Neural cell (in vitro differentiated cells): Measurements from ENCODE around the gene LCLAT1. TPM values are rescaled to one million over a fixed set of nuclear protein-coding genes. Genes with fewer than 3 reads are reported as not detected.

ENCODE experiments used
- H2AFZ ChIP-seq: fragments of 200-600, 300-800 bp; sonication (generic), shearing (Covaris generic); 2 replicates; pipeline ENCODE4 v1.6.0; 2014; ENCODE audit warnings: low read depth, mild to moderate bottlenecking, antibody characterized with exemption, low read length, moderate library complexity
- H3F3A ChIP-seq: fragments of 200-600 bp; shearing (Covaris generic); 2 replicates; pipeline ENCODE4 v1.6.1; 2016; ENCODE audit warnings: mild to moderate bottlenecking, moderate library complexity, mixed read lengths, antibody characterized with exemption, low read length; ENCODE audit not compliant: insufficient read depth, poor library complexity, severe bottlenecking
- H3K27ac ChIP-seq: fragments of 200-600, 300-800 bp; sonication (generic), shearing (Covaris generic); 2 replicates; pipeline ENCODE4 v1.5.1; 2014; ENCODE audit warnings: mild to moderate bottlenecking, low read length, moderate library complexity
- H3K27me3 ChIP-seq: fragments of 300-800, 200-600 bp; sonication (generic), shearing (Covaris generic); 2 replicates; pipeline ENCODE4 v1.6.0; 2014; ENCODE audit warnings: mild to moderate bottlenecking, low read depth, low read length, moderate library complexity; ENCODE audit not compliant: insufficient read depth
- H3K36me3 ChIP-seq: fragments of 300-800, 200-600 bp; sonication (generic), shearing (Covaris generic); 2 replicates; pipeline ENCODE4 v1.5.1; 2014; ENCODE audit warnings: mild to moderate bottlenecking, antibody characterized with exemption, low read length, moderate library complexity; ENCODE audit not compliant: insufficient read depth
- H3K4me2 ChIP-seq: fragments of 300-800, 200-600 bp; sonication (generic), shearing (Covaris generic); 2 replicates; pipeline ENCODE4 v1.6.0; 2014; ENCODE audit warnings: mild to moderate bottlenecking, low read length
- H3K4me3 ChIP-seq: fragments of 300-800, 200-600 bp; sonication (generic), shearing (Covaris generic); 2 replicates; pipeline ENCODE4 v1.5.1; 2014; ENCODE audit warnings: mild to moderate bottlenecking, low read length, moderate library complexity
- H3K79me2 ChIP-seq: fragments of 200-600 bp; shearing (Covaris generic); replicated peaks from 2 replicates; pipeline ENCODE4 v1.6.0; 2014; ENCODE audit warnings: mild to moderate bottlenecking, low read length, moderate library complexity; ENCODE audit not compliant: insufficient read depth
- H3K9ac ChIP-seq: fragments of 300-800, 200-600 bp; sonication (generic), shearing (Covaris generic); 2 replicates; pipeline ENCODE4 v1.6.1; 2016; ENCODE audit warnings: mild to moderate bottlenecking, low read length, mixed read lengths
- H3K9me2 ChIP-seq: fragments of 200-600 bp; shearing (Covaris generic); 2 replicates; pipeline ENCODE4 v1.6.1; 2016; ENCODE audit warnings: mild to moderate bottlenecking, low read length, mixed read lengths; ENCODE audit not compliant: insufficient read depth
- H3K9me3 ChIP-seq: fragments of 200-600, 300-800 bp; sonication (generic), shearing (Covaris generic); 2 replicates; pipeline ENCODE4 v1.6.1; 2016; ENCODE audit warnings: mild to moderate bottlenecking, mixed run types, low read length, moderate library complexity, mixed read lengths
- H4K20me1 ChIP-seq: fragments of 200-600 bp; shearing (Covaris generic); 2 replicates; pipeline ENCODE4 v1.6.1; 2016; ENCODE audit warnings: mild to moderate bottlenecking, mixed run types; ENCODE audit not compliant: insufficient read depth
- EP300 ChIP-seq: fragments of 450-650 bp; conservative IDR thresholded peaks from 2 replicates; pipeline ENCODE4 v1.6.1; 2014; ENCODE audit warnings: antibody characterized with exemption, mild to moderate bottlenecking, moderate library complexity; ENCODE audit not compliant: poor library complexity, severe bottlenecking
- EZH2 ChIP-seq: fragments of 200-600, 300-800 bp; shearing (Covaris generic), sonication (generic); IDR thresholded peaks from 2 replicates; pipeline ENCODE4 v1.6.1; 2014; ENCODE audit warnings: antibody characterized with exemption, low read length, borderline replicate concordance, mild to moderate bottlenecking; ENCODE audit not compliant: insufficient read depth, poor library complexity, severe bottlenecking
- MXI1 ChIP-seq: fragments of 450-650 bp; conservative IDR thresholded peaks from 2 replicates; pipeline ENCODE4 v1.6.1; 2014; ENCODE audit warnings: antibody characterized with exemption, mild to moderate bottlenecking; ENCODE audit not compliant: poor library complexity, severe bottlenecking
- POLR2AphosphoS5 ChIP-seq: IDR thresholded peaks from 2 replicates; pipeline ENCODE4 v1.6.1; 2012
- RAD21 ChIP-seq: fragments of 450-650 bp; conservative IDR thresholded peaks from 2 replicates; pipeline ENCODE4 v1.6.1; 2014; ENCODE audit warnings: antibody characterized with exemption, mild to moderate bottlenecking, moderate library complexity
- SMC3 ChIP-seq: fragments of 450-650 bp; conservative IDR thresholded peaks from 2 replicates; pipeline ENCODE4 v1.6.1; 2014; ENCODE audit warnings: antibody characterized with exemption, mild to moderate bottlenecking, moderate library complexity; ENCODE audit not compliant: poor library complexity
- TAF1 ChIP-seq: IDR thresholded peaks from 2 replicates; pipeline ENCODE4 v1.6.1; 2012; ENCODE audit warnings: low read depth
- polyA plus RNA-seq: library from polyadenylated mRNA; depleted of rRNA; stranded (reverse); fragments of >200 nt; gene quantifications from 2 replicates; pipeline ENCODE4 v1.2.3, GENCODE V29; 2014
- TF ChIP-seq, protein P1 (sequence below): fragments of 450-650 bp; IDR thresholded peaks from 2 replicates; pipeline ENCODE4 v1.5.1; 2014; ENCODE audit warnings: antibody characterized with exemption, mild to moderate bottlenecking, moderate library complexity; ENCODE audit not compliant: poor library complexity, severe bottlenecking
- TF ChIP-seq, protein P2 (sequence below): IDR thresholded peaks from 2 replicates; pipeline ENCODE4 v1.6.1; 2012; ENCODE audit warnings: borderline replicate concordance

LCLAT1 gene
- polyA plus RNA-seq, 1 donor from 2014 or later: 5.8 TPM

DNA sequence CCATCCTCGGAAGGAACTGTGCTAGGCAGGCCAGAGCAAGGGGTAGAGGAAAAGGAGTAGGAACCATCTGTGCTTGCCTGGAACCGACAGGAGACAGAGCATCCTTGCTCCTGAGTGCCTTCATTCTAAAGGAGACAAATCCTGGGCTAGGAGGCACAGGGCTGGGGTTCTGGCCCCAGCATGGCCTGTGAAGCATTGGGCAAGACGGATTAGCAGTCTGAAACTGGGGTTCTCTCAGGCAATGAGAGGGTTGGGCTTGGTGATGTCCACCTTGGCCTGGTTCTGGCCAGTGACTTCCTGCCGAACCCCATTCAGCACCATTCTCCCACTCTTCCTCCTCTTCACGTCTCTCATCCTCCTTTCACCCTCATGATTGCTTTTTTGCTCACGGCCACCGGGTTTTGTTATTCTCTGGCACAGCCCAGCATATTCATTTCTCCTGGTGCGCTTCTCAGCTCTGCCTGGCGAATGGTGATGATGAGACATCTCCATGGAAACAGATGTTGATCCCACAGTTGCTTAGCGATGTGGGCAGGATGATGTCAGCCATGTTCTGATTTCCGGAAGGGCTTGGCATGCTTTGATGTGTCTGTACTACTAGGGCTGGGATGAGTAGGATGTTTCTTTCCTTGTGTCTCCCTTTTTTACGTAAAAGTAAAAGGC lies 232.5 kb downstream of the LCLAT1 start:
- no peaks in the 10 kb centered on the region for H3K79me2 ChIP-seq
- H3K9me2 ChIP-seq: no peaks in the 10 kb centered on the region
- H4K20me1 ChIP-seq: no peaks in the 10 kb centered on the region
- H3K36me3 ChIP-seq: no peaks in the 10 kb centered on the region
- no peaks in the 10 kb centered on the region for H3K27me3 ChIP-seq
- H3K9ac ChIP-seq: peak overlapping the region; percentile 84
- H3K9me3 ChIP-seq: no peaks in the 10 kb centered on the region
- peak overlapping the region; percentile 55 for H3K4me3 ChIP-seq
- peak; percentile 54 for TF ChIP-seq SMC3
- TF ChIP-seq, protein P1, sequence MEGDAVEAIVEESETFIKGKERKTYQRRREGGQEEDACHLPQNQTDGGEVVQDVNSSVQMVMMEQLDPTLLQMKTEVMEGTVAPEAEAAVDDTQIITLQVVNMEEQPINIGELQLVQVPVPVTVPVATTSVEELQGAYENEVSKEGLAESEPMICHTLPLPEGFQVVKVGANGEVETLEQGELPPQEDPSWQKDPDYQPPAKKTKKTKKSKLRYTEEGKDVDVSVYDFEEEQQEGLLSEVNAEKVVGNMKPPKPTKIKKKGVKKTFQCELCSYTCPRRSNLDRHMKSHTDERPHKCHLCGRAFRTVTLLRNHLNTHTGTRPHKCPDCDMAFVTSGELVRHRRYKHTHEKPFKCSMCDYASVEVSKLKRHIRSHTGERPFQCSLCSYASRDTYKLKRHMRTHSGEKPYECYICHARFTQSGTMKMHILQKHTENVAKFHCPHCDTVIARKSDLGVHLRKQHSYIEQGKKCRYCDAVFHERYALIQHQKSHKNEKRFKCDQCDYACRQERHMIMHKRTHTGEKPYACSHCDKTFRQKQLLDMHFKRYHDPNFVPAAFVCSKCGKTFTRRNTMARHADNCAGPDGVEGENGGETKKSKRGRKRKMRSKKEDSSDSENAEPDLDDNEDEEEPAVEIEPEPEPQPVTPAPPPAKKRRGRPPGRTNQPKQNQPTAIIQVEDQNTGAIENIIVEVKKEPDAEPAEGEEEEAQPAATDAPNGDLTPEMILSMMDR: peak; percentile 16
- TF ChIP-seq EP300: peak; percentile 93
- TF ChIP-seq EZH2: no peak
- peak; percentile 75 for TF ChIP-seq POLR2AphosphoS5
- peak; percentile 76 for TF ChIP-seq MXI1
- TF ChIP-seq, protein P2, sequence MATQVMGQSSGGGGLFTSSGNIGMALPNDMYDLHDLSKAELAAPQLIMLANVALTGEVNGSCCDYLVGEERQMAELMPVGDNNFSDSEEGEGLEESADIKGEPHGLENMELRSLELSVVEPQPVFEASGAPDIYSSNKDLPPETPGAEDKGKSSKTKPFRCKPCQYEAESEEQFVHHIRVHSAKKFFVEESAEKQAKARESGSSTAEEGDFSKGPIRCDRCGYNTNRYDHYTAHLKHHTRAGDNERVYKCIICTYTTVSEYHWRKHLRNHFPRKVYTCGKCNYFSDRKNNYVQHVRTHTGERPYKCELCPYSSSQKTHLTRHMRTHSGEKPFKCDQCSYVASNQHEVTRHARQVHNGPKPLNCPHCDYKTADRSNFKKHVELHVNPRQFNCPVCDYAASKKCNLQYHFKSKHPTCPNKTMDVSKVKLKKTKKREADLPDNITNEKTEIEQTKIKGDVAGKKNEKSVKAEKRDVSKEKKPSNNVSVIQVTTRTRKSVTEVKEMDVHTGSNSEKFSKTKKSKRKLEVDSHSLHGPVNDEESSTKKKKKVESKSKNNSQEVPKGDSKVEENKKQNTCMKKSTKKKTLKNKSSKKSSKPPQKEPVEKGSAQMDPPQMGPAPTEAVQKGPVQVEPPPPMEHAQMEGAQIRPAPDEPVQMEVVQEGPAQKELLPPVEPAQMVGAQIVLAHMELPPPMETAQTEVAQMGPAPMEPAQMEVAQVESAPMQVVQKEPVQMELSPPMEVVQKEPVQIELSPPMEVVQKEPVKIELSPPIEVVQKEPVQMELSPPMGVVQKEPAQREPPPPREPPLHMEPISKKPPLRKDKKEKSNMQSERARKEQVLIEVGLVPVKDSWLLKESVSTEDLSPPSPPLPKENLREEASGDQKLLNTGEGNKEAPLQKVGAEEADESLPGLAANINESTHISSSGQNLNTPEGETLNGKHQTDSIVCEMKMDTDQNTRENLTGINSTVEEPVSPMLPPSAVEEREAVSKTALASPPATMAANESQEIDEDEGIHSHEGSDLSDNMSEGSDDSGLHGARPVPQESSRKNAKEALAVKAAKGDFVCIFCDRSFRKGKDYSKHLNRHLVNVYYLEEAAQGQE: peak; percentile 81
- peak; percentile 58 for TF ChIP-seq RAD21
- no peak for TF ChIP-seq TAF1
- H3F3A ChIP-seq: peaks cover 2% of the 10 kb centered on the region
- peak overlapping the region; percentile 100 for H3K27ac ChIP-seq
- peak overlapping the region; percentile 79 for H3K4me2 ChIP-seq
- peak overlapping the region; percentile 71 for H2AFZ ChIP-seq

DNA sequence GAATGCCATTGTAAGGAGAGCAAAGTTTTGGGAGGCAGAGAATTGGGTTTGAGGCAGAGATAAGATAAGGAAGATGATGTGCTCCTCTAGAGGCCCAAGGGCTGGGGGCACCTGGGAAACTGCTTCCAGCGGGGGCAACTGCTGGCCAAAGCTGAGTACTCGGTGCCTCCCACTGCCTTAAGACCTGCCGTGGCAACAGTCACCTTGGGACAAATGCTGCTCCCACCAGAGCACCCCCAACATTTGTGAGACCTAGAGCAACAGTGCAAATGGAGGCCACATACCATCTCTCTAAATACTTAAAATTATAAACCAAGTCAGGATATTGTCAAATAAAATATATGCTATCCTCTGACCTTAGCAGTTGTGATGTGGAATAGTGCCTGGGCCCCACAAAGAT lies 233.1 kb downstream of the LCLAT1 start:
- peak overlapping the region; percentile 23 for H3K4me3 ChIP-seq
- peak overlapping the region; percentile 100 for H3K27ac ChIP-seq
- H3K9ac ChIP-seq: peak overlapping the region; percentile 84

More for the DNA sequence above, 233.1 kb downstream of the LCLAT1 start:
- peak overlapping the region; percentile 28 for H3K4me2 ChIP-seq
- H3K9me2 ChIP-seq: no peaks in the 10 kb centered on the region
- H3K36me3 ChIP-seq: no peaks in the 10 kb centered on the region
- peaks cover 2% of the 10 kb centered on the region for H3F3A ChIP-seq
- H3K79me2 ChIP-seq: no peaks in the 10 kb centered on the region
- H4K20me1 ChIP-seq: no peaks in the 10 kb centered on the region
- H2AFZ ChIP-seq: peak overlapping the region; percentile 71
- H3K27me3 ChIP-seq: no peaks in the 10 kb centered on the region
- H3K9me3 ChIP-seq: no peaks in the 10 kb centered on the region
- TF ChIP-seq MXI1: no peak
- peak; percentile 9 for TF ChIP-seq EP300
